Measurements from ENCODE around the gene FNDC7.
"Not testable (repeated sequence)": the region's sequence is repeated elsewhere in the genome, so short reads cannot be mapped to it uniquely, and the experiment has no call there.

The FNDC7 gene

DNA sequence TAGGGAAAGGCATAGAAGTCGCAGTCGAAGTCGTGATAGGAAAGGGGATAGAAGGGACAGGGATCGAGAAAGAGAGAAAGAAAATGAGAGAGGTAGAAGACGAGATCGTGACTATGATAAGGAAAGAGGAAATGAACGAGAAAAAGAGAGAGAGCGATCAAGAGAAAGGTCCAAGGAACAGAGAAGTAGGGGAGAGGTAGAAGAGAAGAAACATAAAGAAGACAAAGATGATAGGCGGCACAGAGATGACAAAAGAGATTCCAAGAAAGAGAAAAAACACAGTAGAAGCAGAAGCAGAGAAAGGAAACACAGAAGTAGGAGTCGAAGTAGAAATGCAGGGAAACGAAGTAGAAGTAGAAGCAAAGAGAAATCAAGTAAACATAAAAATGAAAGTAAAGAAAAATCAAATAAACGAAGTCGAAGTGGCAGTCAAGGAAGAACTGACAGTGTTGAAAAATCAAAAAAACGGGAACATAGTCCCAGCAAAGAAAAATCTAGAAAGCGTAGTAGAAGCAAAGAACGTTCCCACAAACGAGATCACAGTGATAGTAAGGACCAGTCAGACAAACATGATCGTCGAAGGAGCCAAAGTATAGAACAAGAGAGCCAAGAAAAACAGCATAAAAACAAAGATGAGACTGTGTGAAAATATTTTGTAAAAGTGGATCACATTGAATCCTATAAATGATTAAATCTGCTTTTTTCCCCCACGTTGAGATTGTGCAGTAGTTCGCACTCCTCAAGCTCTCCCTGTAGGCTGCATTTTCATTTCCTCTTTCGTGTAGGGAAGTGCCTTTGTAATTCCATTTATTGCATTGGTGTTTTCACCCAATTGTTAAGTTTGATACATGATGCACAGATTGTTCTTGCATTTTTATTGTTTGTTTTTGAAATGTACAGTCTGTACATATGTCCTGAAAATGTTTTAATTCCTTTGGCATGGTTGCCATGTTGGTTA is 13.1 kb upstream of the FNDC7 start:
- no peak for DNase-seq

DNA sequence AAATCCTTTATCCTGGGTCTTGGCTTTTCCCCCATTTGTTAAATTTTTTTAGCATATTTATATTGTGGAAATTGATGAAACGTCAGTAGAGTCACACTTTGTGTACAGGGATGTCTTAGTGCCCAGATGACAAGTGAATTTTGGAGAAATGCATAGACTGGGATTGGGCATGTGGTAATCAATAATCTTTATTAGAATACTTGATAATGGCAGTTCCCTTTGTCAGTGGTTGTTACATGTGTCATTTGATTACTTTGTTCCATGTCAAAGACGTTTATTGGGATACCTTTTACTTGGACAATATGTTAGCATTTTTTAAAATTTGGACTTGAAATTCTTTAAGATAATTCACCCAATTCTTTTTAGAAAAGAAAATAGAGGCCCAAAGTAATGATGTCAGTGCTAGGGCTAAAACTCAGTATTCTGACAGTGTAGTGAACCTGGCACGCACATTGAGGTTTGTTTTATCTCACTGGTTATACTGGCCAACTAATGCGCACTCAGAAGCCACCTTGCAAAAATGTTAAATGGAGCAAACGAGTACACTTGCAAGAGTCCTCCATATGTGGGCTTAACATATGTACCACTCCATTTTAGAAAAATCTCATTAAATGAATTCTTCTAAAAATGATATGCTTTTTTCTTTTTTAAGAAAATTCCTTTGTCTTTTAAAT is 11.4 kb upstream of the FNDC7 start:
- DNase-seq = no peak

DNA sequence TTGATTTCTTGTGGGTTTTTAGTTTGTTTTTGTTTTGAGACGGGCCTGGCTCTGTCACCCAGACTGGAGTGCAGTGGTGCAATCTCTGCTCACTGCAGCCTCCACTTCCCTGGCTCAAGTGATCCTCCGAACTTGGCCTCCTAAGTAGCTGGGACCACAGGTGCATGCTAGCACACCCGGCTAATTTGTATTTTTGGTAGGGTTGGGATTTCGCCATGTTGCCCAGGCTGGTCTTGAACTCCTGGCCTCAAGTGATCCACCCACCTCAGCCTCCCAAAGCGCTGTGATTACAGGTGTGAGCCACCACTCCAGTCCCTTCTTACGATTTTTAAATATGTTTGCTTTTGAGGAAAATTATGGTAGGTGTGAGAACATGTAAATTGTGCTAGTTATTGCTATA is 10.6 kb upstream of the FNDC7 start:
- DNase-seq = not testable (repeated sequence)

DNA sequence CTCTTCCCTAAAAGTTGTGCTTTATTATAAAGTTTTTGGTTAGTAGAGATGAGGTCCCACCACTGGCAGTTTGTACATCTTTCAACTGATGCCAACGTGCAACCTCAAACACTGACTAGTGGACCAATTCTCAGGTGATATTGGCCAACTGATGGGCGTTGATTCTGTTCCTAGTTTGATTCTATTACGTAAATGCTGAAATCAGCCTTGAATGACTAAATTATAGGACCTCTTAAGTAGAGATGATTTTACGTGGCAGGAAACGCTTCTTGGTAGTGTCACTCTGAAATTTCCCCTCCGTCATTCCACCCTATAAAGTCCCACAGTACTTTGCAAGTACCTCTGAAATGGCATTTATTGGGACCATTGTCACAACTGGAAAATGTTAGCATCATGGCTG is 8.8 kb upstream of the FNDC7 start:
- no peak for DNase-seq

DNA sequence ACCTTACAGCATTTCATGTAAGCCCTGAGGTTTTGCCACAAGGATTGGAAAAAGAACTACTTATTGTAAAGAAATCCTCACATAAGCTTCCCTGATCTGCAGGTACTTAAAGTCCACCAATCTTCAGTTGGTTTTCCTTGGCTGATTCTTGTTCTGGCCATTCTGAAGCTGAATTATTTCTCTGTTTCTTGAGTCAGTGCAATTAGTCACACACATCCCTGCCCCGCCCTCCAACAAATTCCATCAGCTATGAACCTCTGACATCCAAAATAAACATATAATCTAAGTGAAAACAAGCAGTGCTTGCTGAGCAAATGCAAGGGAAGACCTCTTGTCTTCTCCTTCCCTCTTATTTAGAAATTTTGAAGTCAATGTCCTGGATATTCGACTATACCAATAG is 8.2 kb upstream of the FNDC7 start:
- no peak for DNase-seq

DNA sequence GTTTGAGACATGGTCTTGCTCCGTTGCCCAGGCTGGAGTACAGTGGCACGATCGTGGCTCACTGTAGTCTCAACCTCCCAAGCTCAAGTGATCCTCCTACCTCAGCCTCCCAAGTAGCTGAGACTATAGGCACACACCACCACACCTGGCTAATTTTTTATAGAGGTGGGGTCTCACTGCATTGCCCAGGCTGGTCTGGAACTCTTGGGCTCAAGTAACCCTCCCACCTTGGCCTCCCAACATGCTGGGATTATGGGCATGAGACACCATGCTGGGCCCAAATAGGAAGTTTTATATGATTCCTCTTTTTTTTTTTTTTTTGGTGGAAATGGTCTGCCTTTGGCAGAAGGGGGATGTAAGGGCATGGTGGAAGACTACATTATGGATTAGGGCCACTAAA is 6.1 kb upstream of the FNDC7 start:
- no peak for DNase-seq

DNA sequence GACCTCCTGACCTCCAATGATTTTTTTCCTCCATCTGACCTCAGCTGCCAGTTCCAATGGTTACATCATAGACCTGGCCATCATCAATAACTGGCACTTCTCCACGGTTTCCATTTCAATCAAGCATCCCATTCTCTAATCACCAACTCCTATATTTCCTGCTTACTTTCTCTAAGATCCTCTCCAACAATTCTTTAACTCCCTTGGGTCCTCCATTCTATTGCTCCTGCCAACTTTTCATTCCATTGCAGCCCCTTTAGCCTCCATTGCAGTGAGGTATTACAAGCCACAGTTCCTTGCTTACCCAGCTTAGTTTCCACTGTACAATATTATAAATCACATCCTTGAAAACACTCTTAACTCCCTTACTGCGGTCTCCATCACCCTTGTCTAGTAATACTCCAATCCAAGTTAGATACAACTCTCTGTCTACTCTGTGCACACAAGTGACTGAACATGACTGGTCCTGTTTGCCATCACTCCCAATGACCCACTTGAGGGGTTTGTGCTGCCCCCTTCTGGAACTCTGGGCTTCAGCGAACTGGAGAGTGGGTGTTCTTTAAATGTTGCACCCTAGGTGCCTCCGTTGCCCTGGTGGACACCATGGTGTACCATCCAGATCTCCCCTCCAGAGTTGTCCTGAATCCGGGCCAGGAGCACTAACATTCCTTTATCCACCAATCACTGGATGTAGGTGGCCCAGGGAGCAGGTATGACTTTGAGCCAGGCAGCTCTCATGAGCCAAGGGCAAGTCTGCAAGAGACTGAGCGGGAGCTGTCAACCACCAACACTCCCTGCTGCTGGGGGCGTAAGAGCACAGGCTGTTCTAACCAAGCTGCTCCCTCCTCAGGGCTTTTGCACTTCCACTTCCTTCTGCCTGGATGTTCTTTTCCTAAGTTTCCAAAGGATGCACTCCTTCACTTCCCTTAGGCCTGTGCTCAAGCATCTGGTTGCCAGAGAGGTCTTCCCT is 3.7 kb upstream of the FNDC7 start:
- no peak for DNase-seq

DNA sequence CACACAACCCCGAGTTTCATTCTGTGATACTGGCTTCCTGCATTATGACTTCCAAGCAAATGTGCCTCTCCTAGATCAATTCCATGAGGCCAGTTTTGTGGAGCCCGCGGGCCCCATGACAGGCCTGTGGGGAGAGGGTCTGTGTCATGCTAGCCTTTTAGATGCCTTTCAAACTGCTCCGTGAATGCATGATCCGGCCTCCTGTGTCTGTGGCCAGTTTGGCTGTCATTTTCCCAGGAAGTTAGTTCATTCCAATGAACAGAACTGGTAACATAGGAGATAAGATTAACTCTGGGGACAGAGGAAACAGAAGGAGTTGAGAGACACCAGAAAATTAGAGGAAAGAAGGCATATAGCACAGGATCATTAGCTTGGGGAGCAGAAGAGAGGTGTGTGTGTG is 3.2 kb downstream of the FNDC7 start:
- no peak for DNase-seq

DNA sequence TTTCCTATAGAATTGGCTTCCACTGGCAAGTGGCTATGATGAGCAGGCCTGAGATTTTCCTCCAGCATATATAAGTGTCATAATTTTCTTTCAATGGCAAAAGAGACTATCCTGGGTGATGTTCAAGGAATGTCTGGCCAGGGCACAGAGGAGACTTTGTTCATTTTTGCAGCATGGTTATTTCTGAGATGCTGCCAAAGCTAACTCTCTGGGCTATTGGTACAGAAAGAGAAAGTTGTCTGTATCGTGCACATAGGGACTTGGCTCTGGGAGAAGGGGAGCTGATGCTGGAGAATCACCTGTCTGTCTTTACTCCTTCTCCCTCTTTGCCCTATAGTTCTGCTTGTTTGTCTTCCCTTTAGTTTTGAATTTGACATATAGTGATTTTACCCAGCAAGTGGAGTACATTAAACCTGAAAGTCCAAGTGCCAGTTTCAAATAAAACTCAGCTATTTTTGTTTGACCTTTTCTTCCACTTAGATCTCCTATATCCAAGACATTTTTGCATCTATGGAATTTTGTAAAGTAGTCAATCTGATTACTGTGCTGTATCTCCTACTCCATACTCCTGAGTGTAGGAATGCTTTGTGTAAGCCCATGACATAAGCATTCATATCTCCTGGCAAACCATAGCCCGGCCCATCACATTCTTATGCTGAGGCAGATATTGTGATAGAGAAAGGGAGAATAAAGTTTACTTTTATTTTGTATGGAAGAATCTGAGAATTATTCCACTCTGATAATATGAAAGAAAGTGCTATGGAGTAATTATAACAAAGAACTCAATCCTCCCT is 3.9 kb downstream of the FNDC7 start:
- no peak for DNase-seq

DNA sequence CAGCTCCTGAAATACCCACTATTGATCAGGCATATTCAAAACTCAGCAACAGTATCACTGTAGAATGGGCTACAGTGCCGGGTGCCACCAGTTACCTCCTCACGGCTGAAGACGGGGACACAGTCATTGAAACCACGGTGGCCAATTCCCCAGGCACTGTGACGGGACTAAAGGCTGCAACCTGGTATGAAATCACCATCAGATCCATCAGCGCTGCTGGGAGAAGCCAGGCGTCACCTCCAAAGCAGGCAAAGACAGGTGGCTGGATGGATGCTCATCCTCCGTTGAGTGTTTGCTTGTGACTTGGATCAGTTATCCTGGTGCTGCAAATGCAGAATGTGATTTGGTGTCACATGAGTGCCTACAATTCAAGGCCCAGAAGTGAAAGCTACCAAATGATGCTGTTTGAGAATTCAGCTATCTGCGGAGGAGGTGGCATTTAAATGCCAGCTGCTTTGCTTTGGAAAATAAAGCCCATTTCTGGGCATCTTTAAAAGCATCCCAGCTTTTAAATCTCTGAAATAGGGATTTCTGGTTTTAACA is 5.1 kb downstream of the FNDC7 start:
- DNase-seq = no peak

DNA sequence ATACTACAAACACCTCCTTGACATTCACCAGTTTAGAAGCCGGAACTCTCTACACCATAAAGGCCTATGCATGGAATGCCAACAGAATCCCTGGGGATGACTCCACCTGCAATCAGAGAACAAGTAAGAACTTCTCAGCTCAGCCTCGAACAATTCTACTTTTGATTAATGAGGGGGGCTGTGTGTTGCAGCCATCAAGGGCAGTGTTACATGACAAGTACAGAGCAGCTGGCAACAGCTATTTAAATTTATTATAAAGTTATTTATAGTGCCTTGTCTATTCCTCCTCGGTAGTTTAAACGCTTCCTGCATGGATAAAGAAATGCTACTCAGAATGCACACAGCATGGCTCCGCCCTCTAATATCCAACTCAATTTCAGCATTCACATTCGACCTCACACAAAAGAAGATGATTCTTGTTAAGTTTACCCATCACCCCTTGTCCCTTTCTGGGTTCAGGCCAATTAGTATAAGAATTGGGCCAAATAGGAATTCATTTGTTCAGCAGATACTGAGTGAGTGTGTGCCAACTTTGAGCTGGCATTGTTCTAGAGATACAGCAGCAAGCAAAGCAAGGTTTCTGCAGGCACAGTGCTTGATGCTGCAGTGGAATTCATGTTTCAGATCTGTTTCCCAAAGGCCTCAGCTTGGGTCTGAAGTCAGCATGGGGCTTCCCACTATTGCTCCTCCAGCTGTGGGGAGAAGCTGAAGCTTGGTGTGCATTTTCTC is 6.4 kb downstream of the FNDC7 start:
- DNase-seq = no peak

DNA sequence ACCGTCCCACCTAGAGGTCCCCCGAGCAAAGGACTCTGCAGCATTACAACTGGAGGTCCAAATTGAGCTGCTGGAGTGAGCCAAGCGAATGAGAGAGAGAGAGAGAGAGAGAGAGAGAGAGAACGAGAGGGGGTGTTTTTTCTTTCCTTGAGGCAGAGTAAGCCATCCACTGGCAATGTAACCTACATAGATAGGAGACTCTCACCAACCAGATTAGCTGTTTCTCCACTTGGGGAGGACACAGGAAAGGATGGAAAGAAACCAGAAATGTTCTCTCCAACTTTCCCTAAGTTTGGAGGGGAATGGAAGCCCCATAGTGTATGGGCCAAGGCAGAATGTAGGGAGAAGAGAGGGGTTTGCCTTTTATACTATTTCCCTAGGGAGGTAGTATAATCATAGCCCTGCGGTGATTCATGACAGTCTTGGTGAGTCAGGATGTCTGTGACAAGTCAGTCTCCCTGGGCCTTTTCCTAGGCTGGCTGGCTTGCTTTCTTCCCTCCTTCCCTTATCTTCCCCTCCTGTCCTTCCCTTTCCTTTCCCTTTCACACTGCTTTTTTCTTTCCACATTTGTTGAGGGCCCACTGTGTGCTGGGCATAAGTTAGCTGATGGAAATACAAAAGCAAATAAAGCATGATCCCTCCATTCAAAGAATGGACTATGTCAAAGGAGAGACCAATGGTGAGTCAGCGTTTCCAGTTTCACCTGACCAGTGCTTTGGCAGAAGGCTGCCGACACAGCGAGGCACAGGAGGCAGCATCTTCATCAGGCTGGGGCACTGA is 7.1 kb downstream of the FNDC7 start:
- DNase-seq = no peak

DNA sequence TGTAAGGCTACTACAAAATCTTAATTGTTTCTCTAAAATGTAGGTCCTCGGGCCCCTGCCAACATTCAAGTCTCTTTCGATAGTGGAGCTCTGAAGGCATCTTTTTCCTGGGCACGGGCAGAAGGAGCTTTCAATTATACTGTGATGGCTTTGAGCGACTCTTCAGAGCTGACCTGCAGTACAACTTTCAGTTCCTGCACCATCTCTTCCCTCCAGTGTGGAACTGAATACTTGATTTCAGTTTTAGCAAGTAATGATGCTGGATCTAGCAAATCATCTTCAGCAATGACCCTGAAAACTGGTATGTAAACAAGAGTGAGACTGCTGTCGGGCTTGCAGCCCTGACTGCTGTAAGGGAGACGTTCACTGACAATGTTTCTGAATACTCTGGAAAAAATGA is 9.6 kb downstream of the FNDC7 start:
- no peak for DNase-seq

DNA sequence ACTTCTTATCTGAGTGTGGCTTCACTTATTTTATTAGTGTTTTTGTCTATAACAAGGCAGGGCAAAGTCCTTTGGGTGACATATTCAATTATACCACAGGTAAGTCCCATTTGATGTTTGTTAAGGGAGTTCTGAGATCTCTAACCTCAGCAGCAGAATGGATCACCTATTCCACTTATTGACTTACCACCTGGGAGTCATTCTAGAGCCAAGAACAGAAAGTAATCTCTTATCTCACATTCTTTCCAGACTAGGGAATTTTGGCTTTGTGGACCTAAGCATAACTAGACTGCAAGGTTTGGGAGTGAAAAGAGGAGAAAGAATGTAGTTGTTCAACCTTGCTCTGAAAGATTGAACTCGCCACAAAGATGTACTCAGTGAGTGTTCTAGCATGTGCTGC is 13.2 kb downstream of the FNDC7 start:
- DNase-seq = no peak

DNA sequence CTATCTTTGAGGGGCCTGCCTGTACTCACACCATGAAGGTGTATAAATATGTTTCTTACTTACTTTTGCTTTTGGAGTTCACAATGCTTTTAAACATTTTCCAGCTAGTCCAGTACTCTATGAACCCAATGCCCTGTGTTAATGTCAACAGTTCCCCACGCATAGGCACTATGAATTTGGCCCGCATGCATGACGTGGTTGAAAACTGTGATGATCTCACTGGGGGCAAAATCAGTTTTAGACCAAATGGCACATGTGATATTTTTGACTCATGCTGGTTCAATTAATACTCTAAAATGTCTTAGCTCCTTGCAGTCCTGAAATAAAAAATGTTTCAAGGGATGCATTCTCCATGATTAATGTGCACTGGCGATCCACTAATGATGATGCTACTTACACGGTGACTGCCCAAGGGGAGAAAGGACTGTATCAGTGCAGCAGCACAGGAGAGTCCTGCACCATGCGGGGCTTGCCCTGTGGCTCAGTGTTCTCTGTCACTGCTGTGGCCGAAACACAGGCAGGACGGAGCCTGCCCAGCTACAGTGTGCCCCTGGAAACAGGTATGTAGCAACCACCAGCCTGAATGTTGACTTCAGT is 15.7 kb downstream of the FNDC7 start:
- DNase-seq = no peak

DNA sequence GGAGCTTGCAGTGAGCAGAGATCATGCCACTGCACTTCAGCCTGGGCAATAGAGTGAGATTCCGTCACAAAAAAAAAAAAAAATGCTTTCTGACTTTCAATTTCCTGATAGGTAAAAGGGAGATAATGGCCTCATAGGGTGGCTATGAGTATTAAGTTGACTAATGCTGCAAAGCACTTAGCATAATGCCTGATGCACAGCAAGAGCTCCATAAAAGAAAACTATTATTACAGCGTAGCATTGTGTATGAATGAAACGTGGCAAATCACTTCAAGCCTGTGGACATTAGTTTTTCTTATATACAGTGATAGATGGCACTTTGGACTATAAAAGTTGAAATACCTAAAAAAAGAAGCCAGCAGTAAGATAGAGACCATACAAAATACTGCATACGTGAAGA is 16.8 kb downstream of the FNDC7 start:
- no peak for DNase-seq

DNA sequence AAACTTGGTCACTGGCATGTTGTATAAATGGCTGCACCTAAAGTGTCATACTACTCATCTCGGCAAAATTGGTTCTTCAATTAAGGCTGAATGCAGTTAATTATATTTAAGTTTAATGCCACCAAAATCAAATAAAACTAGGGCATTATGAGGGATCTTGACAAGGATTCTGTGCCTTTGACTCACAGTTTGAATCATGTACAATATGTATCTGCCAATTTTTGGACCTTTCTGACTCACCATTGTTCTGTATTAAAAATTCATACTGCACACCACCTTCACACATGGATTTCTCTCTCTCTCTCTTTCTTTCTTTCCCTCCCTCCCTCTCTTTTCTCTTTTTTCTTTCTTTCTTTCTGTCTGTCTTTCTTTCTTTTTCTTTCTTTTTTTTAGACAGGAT is 19.7 kb downstream of the FNDC7 start:
- DNase-seq = no peak

DNA sequence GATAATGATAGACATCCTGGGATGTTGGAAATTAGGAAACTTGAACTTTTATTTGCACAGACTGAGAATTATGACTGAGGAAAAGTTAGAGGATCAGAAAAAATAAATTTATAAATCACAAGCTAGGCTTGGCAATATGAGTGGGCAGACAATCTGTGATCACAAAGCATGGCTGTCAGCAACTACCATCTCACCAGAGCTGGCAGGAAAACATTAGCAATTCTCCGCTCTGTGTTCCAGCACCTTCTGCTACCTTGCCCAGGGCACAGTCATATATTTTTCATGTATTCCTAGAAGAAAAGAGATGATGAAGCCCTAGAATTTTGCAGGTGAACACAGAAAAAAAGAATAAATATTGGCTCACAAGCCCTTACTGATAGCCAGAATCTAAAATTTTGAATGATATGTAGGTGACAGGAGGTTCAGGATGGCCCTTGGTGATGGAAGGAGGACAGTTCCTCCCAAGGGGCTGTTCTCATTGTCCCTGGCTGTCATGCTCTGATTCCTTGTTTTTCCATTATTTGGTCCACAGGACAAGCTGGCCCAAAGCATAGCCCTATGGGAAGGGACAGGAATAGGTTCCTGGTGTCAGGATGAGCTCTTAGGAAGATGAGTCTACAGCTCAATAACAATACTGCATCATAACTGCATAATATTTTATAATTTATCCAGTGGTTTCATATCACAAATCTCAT is 21.6 kb downstream of the FNDC7 start:
- no peak for DNase-seq

DNA sequence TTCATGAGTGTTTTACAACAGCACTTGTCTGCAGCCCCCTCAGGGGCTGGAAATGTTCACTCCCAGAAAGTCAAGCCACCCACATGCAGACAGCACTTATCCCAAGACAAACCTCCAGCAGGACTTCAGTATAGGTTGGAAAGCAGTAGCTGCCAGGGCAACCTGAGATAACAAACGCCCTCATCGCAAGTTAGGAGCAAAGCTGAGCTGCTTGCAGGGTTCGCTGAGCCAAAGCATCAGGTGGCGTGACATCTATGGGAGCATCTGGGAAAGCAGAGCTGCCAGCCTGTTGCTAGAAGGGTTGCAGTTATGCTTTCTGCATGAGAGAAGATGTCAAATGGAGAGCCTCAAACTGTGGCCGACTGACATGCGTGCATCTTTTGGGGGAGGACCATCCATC is 29.5 kb downstream of the FNDC7 start:
- no peak for DNase-seq

All from NCI-H524 treated with DMSO at 0.1 percent for 48 hours (cell line).